AG09309 (cell line): ENCODE results near the gene CDK8.

ENCODE experiments used
- DNase-seq: peaks from one replicate; pipeline ENCODE4 v3.0.0-alpha.2; 2010; ENCODE audit warnings: low read depth
- H3K4me3 ChIP-seq: 2 replicates; pipeline ENCODE4 v1.5.1; 2011; ENCODE audit warnings: mild to moderate bottlenecking, low read depth, low read length, moderate library complexity; ENCODE audit not compliant: control insufficient read depth
- TF ChIP-seq, protein P1 (sequence below): IDR thresholded peaks from 2 replicates; pipeline ENCODE4 v1.5.1; 2011; ENCODE audit warnings: mild to moderate bottlenecking, low read depth, low read length, inconsistent platforms; ENCODE audit not compliant: insufficient read depth, control insufficient read depth; ENCODE audit errors: missing control alignments

CDK8 gene

GRCh38 chr13:26411206-26411605 is 157.3 kb downstream of the CDK8 start:
- no peak for DNase-seq
- TF ChIP-seq, protein P1, sequence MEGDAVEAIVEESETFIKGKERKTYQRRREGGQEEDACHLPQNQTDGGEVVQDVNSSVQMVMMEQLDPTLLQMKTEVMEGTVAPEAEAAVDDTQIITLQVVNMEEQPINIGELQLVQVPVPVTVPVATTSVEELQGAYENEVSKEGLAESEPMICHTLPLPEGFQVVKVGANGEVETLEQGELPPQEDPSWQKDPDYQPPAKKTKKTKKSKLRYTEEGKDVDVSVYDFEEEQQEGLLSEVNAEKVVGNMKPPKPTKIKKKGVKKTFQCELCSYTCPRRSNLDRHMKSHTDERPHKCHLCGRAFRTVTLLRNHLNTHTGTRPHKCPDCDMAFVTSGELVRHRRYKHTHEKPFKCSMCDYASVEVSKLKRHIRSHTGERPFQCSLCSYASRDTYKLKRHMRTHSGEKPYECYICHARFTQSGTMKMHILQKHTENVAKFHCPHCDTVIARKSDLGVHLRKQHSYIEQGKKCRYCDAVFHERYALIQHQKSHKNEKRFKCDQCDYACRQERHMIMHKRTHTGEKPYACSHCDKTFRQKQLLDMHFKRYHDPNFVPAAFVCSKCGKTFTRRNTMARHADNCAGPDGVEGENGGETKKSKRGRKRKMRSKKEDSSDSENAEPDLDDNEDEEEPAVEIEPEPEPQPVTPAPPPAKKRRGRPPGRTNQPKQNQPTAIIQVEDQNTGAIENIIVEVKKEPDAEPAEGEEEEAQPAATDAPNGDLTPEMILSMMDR, result no peak
- no peak overlapping the region for H3K4me3 ChIP-seq

DNA sequence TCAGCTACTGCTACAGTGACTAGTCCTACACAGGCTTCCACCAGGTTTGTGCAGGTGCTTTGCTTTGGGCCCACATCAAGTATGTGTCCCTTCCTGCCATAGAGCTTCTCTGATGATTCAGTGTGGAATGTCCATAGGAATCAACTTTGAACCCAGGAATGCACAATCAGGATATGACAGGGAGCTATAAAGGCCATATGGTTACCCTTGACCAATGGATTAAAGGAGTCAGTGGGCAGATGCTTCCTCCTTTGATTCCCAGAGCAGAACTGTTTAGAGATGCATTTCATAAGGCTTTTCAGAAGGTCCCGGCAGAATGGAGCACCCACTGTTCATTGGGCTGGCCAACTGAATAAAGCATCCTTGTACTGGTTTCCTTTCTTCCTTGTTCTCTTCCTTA is 158.3 kb downstream of the CDK8 start:
- H3K4me3 ChIP-seq, result no peak overlapping the region
- TF ChIP-seq, protein P1, result no peak
- no peak for DNase-seq

DNA sequence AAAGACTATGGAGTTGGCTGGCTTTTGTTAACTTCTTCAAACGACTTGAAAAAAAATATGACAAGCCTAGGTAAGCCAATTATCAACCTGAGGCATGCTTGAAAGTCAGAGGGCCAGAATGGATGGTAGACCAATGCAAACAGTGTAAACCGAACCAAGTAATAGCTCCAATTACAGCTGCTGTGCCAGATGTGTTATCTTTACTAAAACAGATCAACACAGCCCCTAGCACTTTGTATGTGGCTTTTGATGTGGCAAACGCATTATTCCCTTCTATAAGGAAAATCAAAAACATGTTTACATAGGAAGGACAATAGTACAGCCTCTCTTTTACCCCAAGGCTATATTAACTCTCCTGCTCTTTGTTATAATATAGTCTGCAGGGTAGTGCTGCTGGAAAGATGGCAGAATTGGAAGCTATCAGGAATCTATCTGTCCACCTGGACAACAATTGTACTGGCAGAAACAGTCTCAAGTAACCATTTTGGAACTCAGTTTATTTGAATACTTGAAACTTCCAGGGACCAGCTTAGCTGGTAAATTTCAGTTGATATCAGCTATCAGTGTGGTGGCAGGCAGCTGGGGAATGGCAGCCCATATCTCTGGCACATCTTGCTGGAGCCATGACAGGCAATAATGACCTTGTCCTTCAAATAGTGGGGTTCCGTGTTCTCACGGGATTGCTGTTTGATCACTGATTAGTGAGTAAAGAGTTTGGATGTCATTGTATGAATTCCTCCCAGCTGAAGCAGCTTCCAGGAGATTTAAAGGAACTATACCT is 159.2 kb downstream of the CDK8 start:
- TF ChIP-seq, protein P1, result no peak
- no peak for DNase-seq
- H3K4me3 ChIP-seq, result no peak overlapping the region

GRCh38 chr13:26420282-26420960 is 166.5 kb downstream of the CDK8 start:
- no peak for DNase-seq

GRCh38 chr13:26422036-26422435 is 168.1 kb downstream of the CDK8 start:
- H3K4me3 ChIP-seq, result no peak overlapping the region
- no peak for DNase-seq
- TF ChIP-seq, protein P1, result no peak

More at GRCh38 chr13:26420282-26420960, 166.5 kb downstream of the CDK8 start:
- H3K4me3 ChIP-seq, result no peak overlapping the region
- TF ChIP-seq, protein P1, result no peak

GRCh38 chr13:26423629-26424028 is 169.7 kb downstream of the CDK8 start:
- DNase-seq, result no peak
- H3K4me3 ChIP-seq, result no peak overlapping the region
- TF ChIP-seq, protein P1, result no peak
